Raji (cell line): ENCODE measurements around the gene LNX2.
A peak's percentile ranks its signal among the peaks of the same experiment; 100 is the strongest.

Experiments
- POLR2A ChIP-seq: IDR thresholded peaks from 2 replicates; pipeline ENCODE4 v1.6.1; 2011; ENCODE audit warnings: low read depth, low read length, control low read depth; ENCODE audit not compliant: insufficient read depth

Gene LNX2

DNA sequence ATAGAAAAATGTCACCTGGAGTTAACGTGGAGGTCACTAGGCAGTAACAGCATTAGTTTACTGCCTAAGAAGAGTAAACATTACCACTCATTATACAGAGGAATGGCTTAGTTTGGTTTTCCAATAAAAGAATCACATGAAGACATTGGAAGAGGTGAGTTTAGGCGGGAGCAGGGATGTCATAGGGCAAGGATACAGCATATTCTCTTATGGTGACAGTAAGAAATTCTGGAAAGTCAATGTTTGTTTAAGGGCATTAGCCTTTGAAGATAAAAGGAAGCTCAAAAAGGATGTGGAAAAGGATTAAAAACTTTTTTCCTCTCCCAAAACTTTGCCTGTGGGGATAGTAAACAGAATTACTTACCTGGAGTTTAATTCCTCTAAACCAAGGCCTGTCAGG lies 5.5 kb upstream of the LNX2 start:
- TF ChIP-seq POLR2A: no peak

DNA sequence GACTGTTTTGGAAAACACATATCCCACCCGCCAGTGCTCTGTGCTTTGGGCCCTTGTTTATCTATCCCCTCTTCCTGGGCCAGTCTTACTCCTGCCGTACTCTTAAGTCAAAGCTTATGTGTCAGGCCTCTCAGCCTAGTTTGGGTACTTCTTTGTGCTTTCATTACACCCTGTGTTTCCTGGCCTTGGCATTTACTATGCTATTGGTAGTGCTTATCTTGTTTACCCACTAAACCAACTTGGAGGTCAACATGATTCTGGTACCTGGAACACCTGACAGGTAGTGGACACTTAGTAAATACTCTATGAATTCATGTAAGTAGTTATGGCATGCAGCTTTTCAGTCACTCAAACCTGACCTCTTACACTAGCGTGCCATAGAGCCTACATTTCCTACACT lies 3.7 kb upstream of the LNX2 start:
- TF ChIP-seq POLR2A: no peak

DNA sequence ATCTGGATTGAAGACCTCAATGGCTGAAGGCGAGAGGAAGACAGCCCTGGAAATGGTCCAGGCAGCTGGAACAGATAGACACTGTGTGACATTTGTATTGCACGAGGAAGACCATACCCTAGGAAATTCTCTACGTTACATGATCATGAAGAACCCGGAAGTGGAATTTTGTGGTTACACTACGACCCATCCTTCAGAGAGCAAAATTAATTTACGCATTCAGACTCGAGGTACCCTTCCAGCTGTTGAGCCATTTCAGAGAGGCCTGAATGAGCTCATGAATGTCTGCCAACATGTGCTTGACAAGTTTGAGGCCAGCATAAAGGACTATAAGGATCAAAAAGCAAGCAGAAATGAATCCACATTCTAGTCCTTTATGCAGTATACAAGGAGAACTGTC lies 2.6 kb upstream of the LNX2 start:
- TF ChIP-seq POLR2A: no peak

DNA sequence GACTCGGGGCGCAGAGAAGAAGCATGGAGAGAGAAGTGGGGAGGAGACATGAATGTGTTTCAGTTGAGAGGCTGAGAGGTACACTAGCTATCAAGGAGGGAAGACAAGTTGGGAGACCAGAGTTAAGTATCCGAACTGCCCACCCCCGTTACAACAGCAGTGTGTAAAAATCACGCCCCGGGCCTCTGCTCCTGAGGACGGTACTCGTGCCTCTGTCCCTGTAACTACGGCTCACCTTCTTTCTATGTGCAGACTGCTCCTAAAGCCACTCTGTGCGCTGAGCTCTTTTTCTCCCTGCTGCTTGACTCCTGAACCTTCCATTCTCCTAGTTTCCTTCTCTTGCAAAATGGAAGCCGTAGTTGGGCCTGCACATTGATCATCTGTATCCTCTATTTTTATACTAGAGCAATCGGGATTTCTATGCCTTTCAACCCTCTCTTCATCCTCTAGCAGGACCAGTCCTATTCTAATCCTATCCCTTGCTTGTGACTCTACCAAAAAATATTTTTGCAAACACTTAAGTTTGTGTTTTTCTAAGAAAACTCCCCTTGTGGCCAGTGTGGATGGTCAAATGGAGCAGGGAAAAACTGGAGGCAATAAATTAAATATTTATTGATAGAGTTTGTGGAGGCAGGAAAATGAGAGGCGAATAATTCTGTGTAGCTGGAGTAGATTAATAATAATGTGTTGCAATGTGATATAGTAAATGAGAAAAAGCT lies 1.9 kb upstream of the LNX2 start:
- no peak for TF ChIP-seq POLR2A

DNA sequence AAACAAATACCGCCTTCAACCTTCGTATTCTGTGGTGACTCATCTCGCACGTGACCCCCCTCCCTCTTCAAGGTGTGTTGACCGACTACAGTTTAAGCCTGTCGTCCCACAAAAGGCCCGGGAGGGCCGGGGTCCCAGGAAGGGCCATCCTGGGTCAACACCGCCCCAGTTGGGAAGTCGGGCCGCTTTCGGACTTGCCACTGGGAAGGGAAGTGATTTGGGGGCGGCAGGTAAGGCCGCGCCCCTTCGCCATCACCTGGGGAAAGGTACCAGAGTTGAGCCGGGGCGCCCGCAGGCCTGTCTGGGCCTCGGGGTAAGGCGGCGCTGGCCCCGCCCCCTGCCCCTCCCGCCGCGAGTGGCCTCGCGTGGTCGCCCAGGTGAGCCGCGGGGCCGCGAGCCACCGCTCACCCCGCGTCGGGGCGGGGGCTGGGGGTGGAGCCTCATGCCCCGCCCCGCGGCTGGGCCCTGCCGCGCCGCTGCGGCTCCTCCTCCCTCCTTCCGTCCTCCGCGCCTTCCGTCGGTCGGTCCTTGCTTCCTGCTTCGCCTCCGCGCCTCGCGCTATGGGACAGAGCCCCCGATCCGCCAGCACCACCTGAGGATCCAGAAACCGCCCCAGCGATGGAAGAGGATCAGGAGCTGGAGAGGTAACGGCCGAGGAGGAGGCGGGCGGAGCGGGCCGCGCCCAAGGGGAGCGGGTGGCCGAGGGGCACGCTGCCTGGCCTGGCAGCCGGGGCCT lies 1.2 kb upstream of the LNX2 start, which contains the start of gene POLR1D:
TSS of gene POLR1D (plus strand) at position 527 of the 736 bp plus-strand sequence. CDS start at position 619, 92 bp downstream.
- peak; percentile 93 for TF ChIP-seq POLR2A

DNA sequence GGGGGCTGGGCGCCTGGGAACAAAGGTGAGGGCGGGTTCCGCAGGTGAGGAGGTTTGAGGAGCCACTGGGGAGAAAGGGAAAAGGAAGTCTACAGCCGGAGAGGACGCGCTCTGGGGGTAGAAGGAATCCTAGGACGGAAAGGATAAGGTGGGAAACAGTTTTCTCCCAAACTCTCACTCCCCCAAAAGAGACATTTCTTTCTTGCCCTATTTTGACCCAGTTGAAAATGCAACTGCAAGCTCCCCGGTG lies 712 bp upstream of the LNX2 start:
- TF ChIP-seq POLR2A: no peak

DNA sequence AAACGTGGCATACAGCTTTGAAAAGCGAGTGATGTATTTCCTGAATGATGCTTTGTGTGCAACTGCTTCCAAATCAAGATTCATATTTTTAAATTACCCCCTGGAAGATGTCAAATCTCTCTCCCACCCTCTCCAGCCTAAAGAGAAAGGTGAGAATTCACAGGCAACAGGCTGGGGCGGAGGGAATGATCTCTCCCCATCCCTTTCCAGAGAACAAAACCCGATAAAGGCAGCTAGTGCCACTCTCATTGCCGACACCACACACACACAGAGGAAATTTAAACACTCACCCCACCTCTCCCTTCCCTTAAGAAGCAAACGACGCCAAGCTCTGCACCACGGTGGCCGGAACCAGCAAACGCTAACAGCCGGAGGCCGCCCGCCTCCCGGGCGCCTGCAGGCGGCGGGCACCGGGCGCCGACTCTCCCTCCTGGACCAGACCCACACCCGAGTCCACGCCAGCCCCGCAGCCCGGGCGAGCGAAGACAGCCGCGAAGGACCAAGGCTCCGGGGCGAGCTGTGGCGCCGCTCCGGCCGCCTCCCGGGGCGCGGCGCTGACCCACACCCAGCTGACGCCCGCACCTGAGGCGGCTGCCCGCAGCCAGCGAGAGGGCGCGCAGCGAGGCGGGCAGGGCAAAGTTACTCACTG lies 477 bp downstream of the LNX2 start:
- TF ChIP-seq POLR2A: no peak; the same call in 1 of the 2 replicates

DNA sequence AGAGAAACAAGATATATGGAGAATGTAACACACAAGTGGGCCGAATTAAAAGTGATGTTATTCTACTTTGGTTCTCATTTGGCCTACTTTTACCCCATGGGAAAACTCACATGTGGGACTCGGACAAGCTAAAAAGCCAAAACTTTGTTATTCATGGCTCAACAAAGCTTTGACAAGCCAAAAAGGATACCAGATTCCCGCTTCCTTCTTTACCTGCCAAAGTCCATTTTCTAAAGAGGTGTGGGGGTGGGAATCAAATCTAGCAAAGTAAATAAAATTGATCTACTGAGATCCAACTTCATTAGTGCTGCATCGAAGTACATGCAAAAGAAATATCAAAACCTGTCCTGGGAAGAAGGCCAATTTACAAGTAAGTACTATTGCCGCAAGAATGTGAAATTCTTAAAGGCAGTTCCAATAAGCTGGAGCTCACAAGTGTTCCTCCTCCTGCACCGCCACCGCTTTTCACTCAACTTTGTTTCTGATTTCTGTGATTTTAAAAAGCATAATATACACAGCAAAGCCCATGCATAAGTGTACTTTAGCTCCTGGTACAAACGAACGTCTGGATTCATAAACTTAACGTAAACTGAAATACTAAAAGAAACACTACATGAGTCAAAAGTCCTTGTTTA lies 1.1 kb downstream of the LNX2 start:
- no peak for TF ChIP-seq POLR2A

DNA sequence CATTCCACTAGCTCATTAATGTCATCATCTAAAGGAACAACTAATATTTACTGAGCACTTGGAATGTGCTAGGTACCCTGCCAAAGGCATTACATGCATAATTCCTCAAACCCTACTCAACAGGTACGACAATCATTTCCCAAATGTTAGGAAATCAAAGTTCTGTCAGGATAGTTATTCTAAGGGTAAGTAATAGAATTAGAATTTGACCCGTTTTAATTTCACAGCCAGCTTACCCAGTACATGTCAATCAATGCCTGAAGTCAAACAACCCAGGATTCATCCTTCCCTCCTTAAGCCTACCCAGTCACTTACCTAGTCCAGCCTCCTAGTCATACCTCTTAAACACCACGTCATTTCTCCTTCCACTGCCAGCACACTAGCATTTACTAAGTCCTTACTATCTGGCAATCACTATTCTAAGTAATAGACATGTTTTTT lies 2.4 kb downstream of the LNX2 start:
- TF ChIP-seq POLR2A: no peak

DNA sequence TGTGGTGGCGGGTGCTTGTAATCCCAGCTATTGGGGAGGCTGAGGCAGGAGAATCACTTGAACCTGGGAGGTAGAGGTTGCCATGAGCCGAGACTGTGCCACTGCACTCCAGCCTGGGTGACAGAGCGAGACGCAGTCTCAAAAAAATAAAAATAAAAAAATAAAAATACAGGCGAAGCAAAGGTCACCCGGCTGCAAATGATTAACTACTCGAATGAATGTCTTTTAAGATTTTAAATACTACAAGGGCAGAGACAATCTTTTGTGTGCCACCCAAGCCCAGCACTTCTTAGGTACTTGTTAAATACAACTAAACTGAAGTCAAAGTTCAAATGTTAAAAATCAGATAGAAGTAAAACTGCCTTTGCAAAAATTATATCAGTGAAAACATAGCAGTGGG lies 6.7 kb downstream of the LNX2 start:
- no peak for TF ChIP-seq POLR2A

DNA sequence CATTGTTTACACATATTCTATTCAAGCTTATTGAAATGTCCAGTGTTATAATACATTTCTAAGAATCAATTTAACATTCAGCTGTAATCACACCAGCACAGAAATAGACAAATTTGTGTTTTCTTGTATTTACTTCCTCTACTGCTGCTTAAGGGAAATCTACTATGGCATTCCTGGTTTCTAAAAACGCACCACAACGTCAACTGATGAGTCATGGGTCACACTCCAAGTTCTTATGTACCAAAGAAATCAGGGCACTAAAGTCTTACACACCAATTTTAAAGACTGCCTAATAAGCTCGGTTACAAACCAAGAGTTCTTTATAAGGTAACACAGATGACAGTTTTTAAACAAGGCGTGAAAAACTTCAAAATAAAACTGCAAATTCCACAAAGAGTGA lies 13.2 kb downstream of the LNX2 start:
- TF ChIP-seq POLR2A: no peak

DNA sequence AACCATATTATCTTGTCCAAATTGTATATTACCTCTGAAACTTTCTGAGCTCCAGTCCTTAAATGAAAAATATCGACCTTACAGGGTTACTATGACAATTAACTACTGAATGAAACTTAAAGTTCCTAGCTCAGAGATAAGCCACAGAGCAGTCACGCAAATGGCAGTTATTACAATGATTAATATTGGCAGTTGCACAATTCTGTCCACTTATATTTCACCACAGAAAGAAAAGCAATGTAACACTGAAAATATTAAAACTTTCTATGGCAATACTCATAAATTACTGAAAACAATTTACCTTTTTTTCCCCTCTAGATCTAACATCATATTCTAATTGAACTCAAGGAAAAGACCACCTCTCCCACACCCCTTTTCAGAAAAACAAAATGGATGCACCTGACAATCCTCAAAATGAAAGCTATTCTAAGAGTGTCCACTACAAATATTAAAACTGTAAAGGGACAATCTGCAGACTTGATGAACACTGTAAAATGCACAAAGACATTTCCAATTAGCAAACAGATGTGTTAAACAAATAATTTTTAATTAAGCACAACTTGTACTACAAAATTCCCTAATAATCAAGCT lies 14.6 kb downstream of the LNX2 start:
- no peak for TF ChIP-seq POLR2A

DNA sequence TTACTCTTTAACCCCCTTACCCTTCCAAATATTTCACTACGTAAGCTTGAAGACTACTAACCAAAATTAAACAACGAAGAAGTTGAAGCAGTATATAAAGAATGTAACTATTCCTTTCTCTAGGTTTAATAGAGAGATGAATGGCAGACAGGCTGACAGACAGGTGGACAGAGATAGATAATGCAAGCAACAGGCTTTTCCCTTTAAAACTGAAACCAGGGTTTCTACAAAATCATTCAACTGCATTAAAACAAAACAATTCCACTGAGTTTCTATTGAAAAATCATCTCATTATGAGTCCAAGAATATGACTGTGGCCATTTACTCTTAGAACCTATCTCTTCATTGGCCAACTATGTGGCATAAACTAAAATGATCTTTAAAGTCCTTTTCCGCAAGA lies 15.2 kb downstream of the LNX2 start:
- TF ChIP-seq POLR2A: no peak

DNA sequence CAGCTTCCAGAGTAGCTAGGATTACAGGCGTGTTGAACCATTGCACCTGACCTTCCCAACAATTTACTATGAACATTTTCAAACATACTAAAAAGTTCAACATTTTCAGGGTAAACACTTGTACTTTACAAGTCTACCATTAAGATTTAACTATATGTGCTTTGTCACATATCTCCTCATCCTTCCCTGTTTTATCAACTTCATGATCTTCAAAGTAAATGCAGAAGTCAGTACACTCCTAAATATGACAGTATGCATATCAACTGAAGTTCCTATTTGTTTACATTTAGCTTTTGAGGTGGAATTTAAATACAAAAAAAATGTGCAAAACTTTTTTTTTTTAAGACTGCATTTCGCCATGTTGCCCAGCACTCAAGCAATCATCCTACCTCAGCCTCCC lies 18.5 kb downstream of the LNX2 start:
- no peak for TF ChIP-seq POLR2A

DNA sequence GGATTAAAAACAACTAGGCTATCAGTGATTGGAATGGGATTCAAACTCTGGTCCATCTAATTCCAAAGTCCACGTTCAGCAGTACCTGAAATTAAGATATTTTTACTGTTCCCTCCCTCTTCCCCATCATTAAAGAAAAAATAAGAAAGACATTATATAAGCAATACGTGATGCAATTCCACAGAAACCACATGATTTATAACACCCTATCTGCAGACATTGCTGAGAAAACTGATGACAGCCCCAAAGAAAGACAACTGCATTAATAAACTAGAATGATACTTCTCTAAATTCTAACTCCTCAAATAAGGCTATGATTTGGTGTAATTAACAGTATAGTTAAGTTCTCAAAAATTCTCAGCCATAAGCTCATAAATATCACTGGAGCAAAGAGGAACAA lies 19.1 kb downstream of the LNX2 start:
- TF ChIP-seq POLR2A: no peak
